GM12875 (cell line): ENCODE measurements around the gene CPSF7.

Source experiments
- H3K4me3 ChIP-seq: one replicate; pipeline ENCODE4 v1.5.1; 2011; ENCODE audit warnings: low read depth, low read length, control low read depth
- TF ChIP-seq, protein P1 (sequence below): IDR thresholded peaks from 2 replicates; pipeline ENCODE4 v1.5.1; 2011; ENCODE audit warnings: low read depth, mild to moderate bottlenecking, control low read depth, inconsistent platforms, low read length, moderate library complexity, borderline replicate concordance; ENCODE audit not compliant: insufficient read depth

CPSF7 gene

DNA sequence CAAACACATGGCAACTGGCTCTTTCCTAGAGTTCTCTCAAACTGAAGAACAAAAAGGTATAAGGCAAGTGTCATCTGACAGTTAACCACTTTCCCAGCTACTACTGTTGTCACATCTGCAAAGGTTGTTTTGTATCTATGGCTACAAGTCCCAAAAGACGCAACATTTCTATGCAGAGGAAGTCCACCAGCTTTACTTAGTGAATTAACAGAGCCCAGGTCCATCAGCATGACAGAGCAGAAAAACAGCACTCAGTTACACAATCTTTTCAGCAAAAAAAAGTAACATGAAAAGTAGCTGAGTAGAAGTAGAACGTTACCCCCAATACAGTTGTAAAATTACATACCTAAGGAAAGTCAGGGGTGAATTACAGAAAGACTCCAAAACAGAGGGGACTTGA, 12.1 kb downstream of the CPSF7 start:
- no peak overlapping the region for H3K4me3 ChIP-seq
- TF ChIP-seq, protein P1, sequence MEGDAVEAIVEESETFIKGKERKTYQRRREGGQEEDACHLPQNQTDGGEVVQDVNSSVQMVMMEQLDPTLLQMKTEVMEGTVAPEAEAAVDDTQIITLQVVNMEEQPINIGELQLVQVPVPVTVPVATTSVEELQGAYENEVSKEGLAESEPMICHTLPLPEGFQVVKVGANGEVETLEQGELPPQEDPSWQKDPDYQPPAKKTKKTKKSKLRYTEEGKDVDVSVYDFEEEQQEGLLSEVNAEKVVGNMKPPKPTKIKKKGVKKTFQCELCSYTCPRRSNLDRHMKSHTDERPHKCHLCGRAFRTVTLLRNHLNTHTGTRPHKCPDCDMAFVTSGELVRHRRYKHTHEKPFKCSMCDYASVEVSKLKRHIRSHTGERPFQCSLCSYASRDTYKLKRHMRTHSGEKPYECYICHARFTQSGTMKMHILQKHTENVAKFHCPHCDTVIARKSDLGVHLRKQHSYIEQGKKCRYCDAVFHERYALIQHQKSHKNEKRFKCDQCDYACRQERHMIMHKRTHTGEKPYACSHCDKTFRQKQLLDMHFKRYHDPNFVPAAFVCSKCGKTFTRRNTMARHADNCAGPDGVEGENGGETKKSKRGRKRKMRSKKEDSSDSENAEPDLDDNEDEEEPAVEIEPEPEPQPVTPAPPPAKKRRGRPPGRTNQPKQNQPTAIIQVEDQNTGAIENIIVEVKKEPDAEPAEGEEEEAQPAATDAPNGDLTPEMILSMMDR, result no peak

DNA sequence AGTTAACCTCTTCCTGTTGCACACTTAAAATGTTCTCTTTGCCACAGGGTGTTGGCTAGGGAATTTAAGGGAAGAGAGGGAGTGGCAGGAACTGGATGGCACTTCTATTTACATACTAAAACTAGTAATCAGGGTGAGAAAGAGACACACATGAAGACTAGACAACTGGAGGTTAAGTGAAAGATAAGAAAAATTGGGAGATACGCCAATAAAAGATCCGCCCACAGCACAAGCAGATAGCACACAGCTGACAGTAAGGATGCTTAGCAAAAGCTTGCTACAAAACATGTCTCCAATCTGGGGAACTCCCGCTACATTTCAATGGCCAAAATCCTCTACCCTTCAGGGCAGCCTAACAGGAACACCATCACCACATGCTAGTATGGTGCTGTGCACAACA, 12.8 kb downstream of the CPSF7 start:
- TF ChIP-seq, protein P1, result no peak
- no peak overlapping the region for H3K4me3 ChIP-seq

DNA sequence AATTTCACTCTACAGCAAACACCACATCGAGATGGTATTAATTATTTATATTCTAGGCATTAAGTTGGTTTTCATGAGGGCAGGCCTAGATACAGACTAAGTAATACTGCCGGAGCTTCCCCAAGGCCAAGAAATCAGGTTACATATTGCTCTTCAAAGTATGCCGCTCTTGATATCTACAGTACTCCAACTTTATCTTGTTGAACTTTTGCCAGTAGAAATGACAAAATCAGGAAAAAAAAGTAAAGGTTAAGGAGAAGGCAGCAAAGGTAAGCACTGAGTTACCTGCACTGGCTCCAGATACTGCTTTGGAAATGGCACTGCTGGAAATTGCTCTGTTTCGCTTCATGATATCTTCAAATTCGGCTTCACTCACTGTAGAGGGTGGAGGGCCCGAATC, 14.4 kb downstream of the CPSF7 start:
- no peak overlapping the region for H3K4me3 ChIP-seq
- TF ChIP-seq, protein P1, result no peak

DNA sequence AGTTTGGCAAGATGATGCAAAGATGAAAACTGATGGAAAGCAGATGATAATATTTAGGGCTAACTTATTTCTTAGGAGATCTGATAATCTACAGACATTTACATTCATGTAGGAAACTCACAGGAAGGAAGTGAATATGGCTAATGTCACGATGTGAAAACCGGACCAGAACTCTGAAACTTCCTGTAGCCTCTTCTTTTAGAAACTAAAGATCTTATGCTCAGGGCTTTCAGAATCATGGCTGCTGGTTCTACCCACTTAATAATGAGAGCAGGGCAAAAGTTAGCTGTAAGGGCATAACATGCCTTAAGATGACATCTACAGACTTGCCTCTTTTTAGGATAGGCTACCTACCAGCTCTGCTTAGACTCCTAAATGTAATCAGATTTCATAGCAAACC, 15.2 kb downstream of the CPSF7 start:
- H3K4me3 ChIP-seq, result no peak overlapping the region
- TF ChIP-seq, protein P1, result no peak

DNA sequence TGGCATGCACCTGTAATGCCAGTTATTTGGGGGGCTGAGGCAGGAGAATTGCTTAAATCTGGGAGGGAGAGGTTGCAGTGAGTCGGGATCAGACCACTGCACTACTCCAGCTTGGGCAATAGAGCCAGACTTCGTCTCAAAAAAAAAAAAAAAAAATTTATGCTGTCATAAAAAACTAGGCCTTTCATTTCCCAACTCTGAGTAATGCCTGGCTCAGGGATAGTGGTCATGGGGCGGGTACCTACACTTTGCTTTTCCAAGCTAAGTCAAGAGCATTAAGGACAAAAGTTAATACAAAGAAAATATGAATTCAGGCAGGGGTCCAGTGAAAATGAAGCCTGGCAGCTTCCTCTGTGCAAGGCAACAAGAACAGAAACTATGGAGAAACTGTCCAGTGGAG, 16.3 kb downstream of the CPSF7 start:
- no peak overlapping the region for H3K4me3 ChIP-seq

DNA sequence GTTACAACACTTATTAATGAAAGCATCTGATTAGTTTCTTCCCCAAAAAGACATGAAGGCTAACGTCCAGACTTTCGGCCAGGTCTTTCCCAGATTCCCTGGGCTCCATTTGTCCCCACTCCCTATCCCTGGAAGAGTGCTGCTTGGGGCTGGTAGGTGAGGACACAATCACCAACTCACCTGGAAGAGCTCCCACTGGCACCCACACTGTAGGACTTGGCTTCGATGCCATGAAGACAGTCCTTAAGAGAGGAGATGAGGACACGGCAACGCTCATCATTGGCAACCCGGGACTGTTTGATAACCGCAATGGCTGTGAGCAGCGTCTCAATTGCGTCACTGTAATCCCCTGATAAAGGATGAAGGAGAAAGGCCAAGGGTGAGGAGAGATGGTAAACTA, 18.2 kb downstream of the CPSF7 start:
- TF ChIP-seq, protein P1, result no peak
- H3K4me3 ChIP-seq, result no peak overlapping the region

More for the DNA sequence above, 16.3 kb downstream of the CPSF7 start:
- TF ChIP-seq, protein P1, result no peak

DNA sequence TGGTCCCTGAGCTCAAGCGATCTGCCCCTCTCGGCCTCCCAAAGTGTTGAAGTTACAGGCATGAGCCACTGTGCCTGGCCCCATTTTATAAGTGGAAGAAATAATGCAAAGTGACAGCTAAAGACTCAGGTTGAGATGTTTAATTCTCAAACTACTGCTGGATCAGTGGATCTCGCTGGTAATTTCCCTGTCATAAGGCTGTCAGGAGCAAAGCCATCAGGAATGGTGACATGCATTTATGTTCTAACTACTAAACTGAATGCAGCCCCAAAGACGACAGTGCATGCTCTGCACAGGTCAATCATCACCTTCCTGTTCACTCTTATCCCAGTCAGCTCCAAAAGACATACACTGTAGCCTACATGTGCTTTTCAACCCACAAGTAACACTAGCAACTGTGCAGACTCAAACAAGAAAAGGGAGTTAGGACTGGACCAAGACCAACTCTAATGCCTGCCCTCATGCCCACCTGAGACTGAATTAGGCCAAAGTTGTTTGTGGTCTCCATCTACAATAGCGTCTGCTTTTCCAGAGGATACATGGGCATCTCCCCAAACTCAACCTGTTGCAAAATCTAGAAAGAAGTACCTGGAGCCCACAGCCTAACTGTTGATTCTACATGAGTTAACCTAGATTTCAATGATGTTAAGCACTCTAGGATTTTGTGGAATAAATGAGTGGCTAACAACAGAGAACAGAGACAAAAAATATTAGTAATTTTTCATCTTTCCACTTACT, 22.6 kb downstream of the CPSF7 start:
- H3K4me3 ChIP-seq, result no peak overlapping the region
- TF ChIP-seq, protein P1, result no peak
